Astrocyte (in vitro differentiated cells and primary cell): ENCODE data around the gene RCE1.

Experiments used
- CTCF ChIP-seq: IDR thresholded peaks from 2 replicates; pipeline ENCODE4 v1.5.1; 2011; ENCODE audit warnings: low read depth, mild to moderate bottlenecking, inconsistent platforms, low read length, moderate library complexity; ENCODE audit not compliant: insufficient read depth
- EZH2 ChIP-seq: IDR thresholded peaks from 2 replicates; pipeline ENCODE4 v1.6.1; 2012; ENCODE audit warnings: mild to moderate bottlenecking, low read length, inconsistent platforms; ENCODE audit not compliant: insufficient read depth

GRCh38 chr11:66886671-66887221, 43.5 kb downstream of the RCE1 start:
- TF ChIP-seq CTCF (no peak), EZH2 (no peak)
